ENCODE results near the gene PEPD.
A peak's percentile ranks its signal among the peaks of the same experiment; 100 is the strongest.
"Not testable (repeated sequence)": the region's sequence is repeated elsewhere in the genome, so short reads cannot be mapped to it uniquely, and the experiment has no call there.

PEPD gene

GRCh38 chr19:33521480-33522370 is at the start of gene PEPD:
TSS of gene PEPD (minus strand) at chr19:33521791. CDS start at chr19:33521760, 31 bp downstream.
- peak; percentile 90 for DNase-seq

- DNase-seq, result no peak
Measured at GRCh38 chr19:33569821-33570220, 48.2 kb upstream of the PEPD start.

DNA sequence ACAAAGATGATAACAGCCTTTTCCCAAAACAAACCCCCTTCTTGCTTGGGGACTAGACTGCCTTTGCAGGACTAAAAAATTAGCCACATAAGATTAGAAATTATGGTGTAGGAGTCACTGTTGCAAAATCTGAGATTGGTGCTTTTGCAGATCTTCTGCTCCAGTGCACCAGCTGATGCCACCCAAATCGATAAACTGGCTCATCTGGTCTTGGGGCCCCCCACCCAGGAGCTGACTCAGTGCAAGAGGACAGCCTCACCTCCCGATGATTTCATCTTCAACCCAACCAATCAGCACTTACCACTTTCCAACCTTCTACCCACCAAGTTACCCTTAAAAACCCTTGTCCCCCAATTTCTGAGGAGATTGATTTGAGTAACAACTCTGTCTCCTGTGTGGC is 47.1 kb upstream of the PEPD start:
- no peak for DNase-seq

- DNase-seq, result no peak
Measured at GRCh38 chr19:33564836-33565338, 43.3 kb upstream of the PEPD start.

GRCh38 chr19:33562636-33563035 is 41.0 kb upstream of the PEPD start:
- DNase-seq, result no peak

DNA sequence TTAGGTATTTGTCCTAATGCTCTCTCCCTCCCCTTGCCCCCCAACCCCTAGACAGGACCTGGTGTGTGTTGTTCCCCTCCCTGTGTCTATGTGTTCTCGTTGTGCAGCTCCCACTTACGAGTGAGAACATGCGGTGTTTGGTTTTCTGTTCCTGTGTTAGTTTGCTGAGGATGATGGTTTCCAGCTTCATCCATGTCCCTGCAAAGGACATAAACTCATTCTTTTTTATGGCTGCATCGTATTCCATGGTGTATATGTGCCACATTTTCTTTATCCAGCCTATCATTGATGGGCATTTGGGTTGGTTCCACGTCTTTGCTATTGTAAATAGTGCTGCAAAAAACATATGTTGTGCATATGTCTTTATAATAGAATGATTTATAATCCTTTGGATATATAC is 40.1 kb upstream of the PEPD start:
- not testable (repeated sequence) for DNase-seq

DNA sequence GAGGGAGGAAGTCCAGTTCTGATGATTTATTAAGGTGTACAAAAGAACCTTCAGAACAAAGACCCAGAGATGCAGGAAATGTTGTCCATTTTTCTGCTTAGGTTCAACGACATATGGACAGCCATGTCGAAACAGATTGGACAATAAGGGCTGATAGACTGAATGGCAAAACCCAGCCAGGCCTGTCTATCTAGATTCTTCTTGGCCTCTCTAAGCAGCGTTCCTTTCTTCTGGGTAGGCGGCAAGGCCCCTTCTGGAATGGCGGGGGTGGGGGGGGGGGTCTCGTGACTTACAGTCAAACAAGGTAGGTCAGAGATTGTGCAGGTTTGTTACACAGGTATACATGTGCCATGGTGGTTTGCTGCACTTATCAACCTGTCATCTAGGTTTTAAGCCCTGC is 39.7 kb upstream of the PEPD start:
- DNase-seq, result no peak

DNA sequence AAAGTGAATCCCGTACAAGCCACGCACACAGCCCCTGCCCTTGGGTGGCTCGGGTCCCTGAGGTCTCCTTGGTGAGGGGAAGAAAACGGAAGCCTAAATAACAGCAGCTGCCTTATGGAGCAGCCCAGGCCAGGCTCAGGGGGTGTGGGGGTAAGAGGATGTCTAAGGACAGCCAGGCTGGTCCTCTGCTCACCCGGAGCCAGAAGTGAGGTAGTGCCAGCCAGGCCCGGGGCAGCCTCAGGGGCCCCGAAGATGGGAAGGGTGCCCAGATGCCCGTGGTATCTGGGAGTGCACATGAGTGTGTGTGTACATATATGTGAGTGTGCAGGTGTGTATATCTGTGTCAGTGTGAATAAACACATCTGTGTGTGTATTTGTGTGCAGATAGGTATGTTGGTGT is 38.4 kb upstream of the PEPD start:
- no peak for DNase-seq

DNA sequence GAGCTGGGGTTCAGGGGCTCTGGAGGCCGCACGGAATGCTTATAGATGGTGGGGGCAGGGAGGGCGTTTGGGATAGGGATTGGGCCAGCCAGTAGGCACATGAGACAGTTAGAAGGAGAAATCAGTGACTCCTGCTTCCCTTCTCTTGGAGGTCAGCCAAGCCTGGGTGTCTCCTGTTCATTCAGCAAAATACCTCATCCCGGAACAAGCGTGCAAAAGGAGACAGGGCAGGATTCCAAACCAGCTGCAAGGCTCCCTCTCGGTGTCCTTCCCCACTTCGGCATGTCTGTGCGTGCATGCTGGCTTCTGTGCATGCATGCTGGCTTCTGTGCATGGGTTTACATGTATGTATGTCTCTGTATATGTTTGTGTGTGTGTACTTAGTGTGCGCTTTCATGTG is 37.3 kb upstream of the PEPD start:
- no peak for DNase-seq

DNA sequence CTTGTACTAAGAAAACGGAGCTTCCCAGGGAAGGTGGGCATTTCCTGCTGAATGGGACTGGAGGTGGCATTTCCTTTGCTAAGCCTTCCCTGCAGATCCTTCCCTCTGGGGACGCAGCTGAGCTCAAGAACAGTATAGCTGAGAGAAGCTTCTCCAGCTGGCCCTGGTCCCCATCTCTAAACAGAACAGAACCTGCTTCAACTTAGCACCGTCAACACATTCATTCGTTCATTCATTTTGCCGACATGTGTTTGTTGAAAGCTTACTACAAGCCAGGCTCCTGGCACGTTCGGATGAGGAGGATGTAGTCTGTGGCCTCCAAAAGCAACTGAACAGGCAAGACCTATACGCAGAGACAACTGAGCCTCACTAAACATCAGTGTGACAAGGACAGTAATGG is 36.6 kb upstream of the PEPD start:
- no peak for DNase-seq

GRCh38 chr19:33557720-33558119 is 36.1 kb upstream of the PEPD start:
- no peak for DNase-seq

DNA sequence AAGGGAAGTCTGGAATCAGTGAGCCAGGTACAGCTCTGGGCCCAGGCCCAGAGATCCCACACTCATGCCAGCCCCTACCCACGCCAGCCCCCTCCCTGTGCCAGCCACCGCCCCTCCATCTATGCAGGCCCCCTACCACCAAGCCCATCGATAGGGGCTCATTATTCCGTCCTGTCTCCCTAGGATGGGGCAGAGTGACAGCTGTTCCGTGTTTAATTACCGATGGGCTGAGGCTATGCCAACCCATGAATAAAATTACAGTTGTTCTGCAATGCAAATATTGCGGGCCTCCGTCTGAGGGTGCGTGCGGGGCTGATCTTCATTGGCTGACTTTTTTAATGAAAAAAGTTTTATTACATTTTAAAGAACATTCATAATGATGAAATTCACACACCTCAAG is 35.6 kb upstream of the PEPD start:
- DNase-seq, result no peak

DNA sequence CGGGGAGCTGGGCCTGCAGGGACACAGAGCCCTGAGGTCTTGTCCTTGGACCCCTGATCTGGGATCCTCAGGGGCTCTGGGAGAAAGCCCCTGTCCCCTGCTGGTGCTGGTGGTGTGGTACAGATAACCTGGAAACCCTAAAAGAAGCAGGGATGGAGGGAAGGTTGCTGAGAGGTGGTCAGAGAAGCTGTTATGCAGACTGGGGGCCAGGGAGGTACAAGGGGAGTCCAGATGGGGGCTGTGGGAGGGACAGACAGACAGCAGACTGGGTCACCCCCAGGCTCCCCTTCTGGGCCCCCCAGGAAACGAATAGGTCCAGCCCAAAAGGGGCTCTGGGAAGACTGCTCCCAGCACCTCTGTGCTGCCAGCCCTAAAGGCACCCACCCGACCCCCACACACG is 34.7 kb upstream of the PEPD start:
- no peak for DNase-seq

DNA sequence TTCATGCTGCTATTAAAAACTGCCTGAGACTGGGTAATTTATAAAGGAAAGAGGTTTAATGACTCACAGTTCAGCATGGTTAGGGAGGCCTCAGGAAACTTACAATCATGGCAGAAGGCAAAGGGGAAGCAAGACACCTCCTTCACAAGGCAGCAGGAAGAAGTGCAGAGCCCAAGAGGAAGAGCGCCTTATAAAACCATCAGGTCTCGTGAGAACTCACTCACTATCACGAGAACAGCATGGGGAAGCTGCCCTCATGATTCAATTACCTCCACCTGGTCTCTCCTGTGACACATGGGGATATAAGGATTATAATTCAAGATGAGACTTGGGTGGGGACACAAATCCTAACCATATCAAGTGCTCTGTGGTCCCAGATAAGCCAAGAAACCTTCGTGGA is 34.1 kb upstream of the PEPD start:
- DNase-seq, result not testable (repeated sequence)

GRCh38 chr19:33554821-33555220 is 33.2 kb upstream of the PEPD start:
- no peak for DNase-seq

- DNase-seq, result no peak
Measured at GRCh38 chr19:33554391-33554790, 32.8 kb upstream of the PEPD start.

DNA sequence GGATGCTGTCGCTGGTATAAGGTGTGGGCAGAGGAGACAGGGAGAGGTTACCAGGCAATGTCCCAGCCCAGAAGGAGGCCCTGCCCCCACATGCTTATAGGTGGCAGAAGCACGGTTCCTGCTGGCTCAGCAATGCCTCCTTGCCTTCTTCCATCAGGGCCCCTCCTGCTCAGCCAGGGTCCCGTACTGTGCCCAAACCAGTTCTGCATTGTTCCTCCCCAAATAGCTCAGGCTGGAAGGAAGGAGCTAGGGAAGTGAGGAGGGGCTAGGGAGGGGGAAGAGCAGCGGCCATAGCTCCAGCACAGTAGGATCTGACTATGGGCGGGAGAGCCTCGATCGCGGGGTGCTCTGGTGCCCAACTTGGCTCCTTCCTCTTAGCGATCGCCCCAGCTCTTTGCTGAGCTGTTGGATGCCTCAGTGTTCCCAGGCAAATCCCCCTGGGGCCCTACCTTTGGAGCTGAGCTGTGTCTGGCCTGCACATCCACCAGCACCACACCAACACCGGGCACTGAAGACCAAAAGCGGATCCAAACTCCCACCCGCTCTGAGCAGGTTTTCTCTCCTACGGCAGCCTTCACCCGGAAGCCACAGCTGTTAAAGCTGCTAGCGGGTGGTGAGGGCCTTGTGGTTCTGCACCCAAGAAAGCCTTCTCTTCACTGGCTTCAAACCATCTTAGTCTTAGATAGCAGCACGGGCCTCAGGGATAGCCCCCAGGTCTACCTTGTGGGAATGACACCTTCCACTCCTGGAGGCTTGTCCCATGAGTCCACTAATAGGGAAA is 32.1 kb upstream of the PEPD start:
- DNase-seq, result no peak

GRCh38 chr19:33552928-33553279 is 31.3 kb upstream of the PEPD start:
- no peak for DNase-seq

DNA sequence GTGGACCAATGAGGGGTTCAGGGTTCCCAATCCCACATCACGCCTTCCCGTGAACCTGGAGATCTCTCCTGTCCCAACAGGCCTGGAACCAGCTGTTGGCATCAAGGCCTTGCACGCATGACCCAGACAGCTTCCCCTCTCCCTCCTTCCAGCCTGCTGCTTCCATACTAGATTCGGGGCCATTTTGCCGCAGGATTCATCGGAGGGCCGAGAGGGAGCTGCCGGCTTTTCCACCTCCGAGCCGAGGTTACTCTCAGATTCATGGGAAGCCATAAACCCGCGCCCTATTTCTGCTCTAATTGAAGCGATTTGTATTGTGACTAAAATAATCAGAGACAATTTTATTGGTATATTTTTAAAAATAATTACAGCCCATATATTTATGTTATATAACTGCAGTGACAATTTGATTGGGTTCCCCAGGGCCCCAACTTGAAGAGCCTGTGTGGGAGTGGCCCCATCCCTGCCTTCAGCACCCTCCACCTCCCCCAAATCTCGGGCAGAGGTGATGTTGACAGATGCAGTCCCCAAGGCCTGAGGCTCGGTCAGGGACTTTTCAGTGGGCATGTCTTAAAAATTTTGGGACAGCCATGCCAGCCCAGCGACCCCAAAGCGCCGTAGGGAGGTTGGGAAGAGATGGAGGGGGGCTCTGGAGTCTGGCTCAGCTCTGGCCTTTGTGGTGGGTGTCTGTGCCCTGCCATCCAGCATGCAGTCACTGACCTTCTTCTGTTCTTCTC is 30.8 kb upstream of the PEPD start:
- DNase-seq, result no peak

DNA sequence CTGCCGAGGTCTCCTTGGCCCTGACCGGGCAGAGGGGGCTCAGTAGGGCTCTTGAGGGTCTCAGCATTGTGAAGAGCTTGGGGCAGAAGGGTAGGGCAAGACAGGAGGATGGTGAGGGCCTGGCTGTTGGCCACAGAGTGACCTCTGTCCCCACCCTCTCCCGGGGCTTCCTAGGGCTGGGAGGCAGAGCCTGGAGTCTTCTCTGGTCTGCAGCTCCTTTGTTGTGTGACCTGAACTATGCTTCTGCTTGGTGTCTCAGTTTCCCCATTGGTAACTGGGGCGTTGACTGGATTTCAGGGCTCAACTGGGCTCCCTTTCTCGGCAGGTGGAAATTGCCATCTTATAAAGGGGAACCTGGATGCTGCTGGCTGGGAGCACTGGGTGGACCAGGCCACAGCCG is 30.1 kb upstream of the PEPD start:
- no peak for DNase-seq

- no peak for DNase-seq
Measured at GRCh38 chr19:33550768-33551167, 29.2 kb upstream of the PEPD start.

DNA sequence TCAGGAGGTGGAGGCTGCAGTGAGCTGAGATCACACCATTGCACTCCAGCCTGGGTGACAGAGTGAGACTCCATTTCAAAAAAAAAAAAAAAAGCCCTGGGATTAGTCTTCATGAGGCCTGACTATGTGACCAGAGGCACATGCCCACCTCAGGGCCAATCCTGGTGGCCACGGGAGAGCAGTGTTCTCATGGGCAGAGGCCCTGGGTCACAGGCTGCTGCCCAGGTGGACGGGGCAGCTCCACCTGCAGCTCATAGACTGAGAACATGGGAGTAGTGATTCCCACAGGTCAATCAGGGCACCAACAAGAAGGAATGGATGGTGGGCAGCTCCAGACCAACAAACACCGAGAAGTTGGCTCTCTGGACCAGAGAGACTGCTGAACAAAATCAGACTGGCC is 26.1 kb upstream of the PEPD start:
- DNase-seq, result no peak

GRCh38 chr19:33546656-33547055 is 25.1 kb upstream of the PEPD start:
- no peak for DNase-seq

Measured in CD4-positive, alpha-beta T cell treated with Interleukin-10 for 1 hour (primary cell).